Measurements from ENCODE around the gene ZNF423. TPM values are rescaled to one million over a fixed set of nuclear protein-coding genes. Genes with fewer than 3 reads are reported as not detected.

Gene ZNF423
- total RNA-seq, 1 donor from 2014 or later, result 16.7 TPM

GRCh38 chr16:49524216-49524946 is 331.5 kb downstream of the ZNF423 start:
- Histone ChIP-seq H3K4me1 (ENCODE audit: control insufficient read depth in 3 of 3, insufficient read depth in 3 of 3, low read length in 3 of 3) (peaks cover 5 to 8% (median 7%) of the 10 kb centered on the region in 3 donors), H3K27ac (ENCODE audit: low read depth, low read length) (no peak overlapping the region), H3K9me3 (ENCODE audit: control insufficient read depth in 3 of 3, low read length in 3 of 3) (no peaks in the 10 kb centered on the region), H3K9ac (ENCODE audit: low read depth in 1 of 3, low read length in 3 of 3) (no peak overlapping the region), H3K4me3 (ENCODE audit: low read length in 3 of 3) (no peak overlapping the region), H3K27me3 (ENCODE audit: control insufficient read depth in 3 of 3, insufficient read depth in 3 of 3, low read length in 3 of 3) (no peaks in the 10 kb centered on the region), H3K36me3 (ENCODE audit: control insufficient read depth in 3 of 3, insufficient read depth in 3 of 3, low read length in 3 of 3) (peaks cover 24 to 28% (median 26%) of the 10 kb centered on the region in 3 donors)

GRCh38 chr16:49523435-49524159 is 332.3 kb downstream of the ZNF423 start:
- no peaks in the 10 kb centered on the region for H3K9me3 ChIP-seq (ENCODE audit: control insufficient read depth in 3 of 3, low read length in 3 of 3)
- H3K27me3 ChIP-seq (ENCODE audit: control insufficient read depth in 3 of 3, insufficient read depth in 3 of 3, low read length in 3 of 3), result no peaks in the 10 kb centered on the region
- H3K36me3 ChIP-seq (ENCODE audit: control insufficient read depth in 3 of 3, insufficient read depth in 3 of 3, low read length in 3 of 3), result peaks cover 24 to 28% (median 26%) of the 10 kb centered on the region in 3 donors
- no peak overlapping the region for H3K9ac ChIP-seq (ENCODE audit: low read depth in 1 of 3, low read length in 3 of 3)
- peaks cover 2 to 8% (median 4%) of the 10 kb centered on the region in 3 donors for H3K4me1 ChIP-seq (ENCODE audit: control insufficient read depth in 3 of 3, insufficient read depth in 3 of 3, low read length in 3 of 3)
- H3K4me3 ChIP-seq (ENCODE audit: low read length in 3 of 3), result no peak overlapping the region
- no peak overlapping the region for H3K27ac ChIP-seq (ENCODE audit: low read depth, low read length)

GRCh38 chr16:49521734-49522325 is 334.1 kb downstream of the ZNF423 start:
- Histone ChIP-seq H3K27me3 (ENCODE audit: control insufficient read depth in 3 of 3, insufficient read depth in 3 of 3, low read length in 3 of 3) (no peaks in the 10 kb centered on the region), H3K9ac (ENCODE audit: low read depth in 1 of 3, low read length in 3 of 3) (no peak overlapping the region), H3K4me1 (ENCODE audit: control insufficient read depth in 3 of 3, insufficient read depth in 3 of 3, low read length in 3 of 3) (peaks cover 3 to 7% (median 7%) of the 10 kb centered on the region in 3 donors), H3K4me3 (ENCODE audit: low read length in 3 of 3) (no peak overlapping the region), H3K9me3 (ENCODE audit: control insufficient read depth in 3 of 3, low read length in 3 of 3) (no peaks in the 10 kb centered on the region), H3K36me3 (ENCODE audit: control insufficient read depth in 3 of 3, insufficient read depth in 3 of 3, low read length in 3 of 3) (peaks cover 24 to 28% (median 26%) of the 10 kb centered on the region in 3 donors), H3K27ac (ENCODE audit: low read depth, low read length) (no peak overlapping the region)

- Histone ChIP-seq H3K4me1 (ENCODE audit: control insufficient read depth in 3 of 3, insufficient read depth in 3 of 3, low read length in 3 of 3) (peaks cover 16 to 19% (median 18%) of the 10 kb centered on the region in 3 donors), H3K27ac (ENCODE audit: low read depth, low read length) (no peak overlapping the region), H3K27me3 (ENCODE audit: control insufficient read depth in 3 of 3, insufficient read depth in 3 of 3, low read length in 3 of 3) (no peaks in the 10 kb centered on the region), H3K4me3 (ENCODE audit: low read length in 3 of 3) (no peak overlapping the region), H3K9me3 (ENCODE audit: control insufficient read depth in 3 of 3, low read length in 3 of 3) (no peaks in the 10 kb centered on the region), H3K9ac (ENCODE audit: low read depth in 1 of 3, low read length in 3 of 3) (no peak overlapping the region), H3K36me3 (ENCODE audit: control insufficient read depth in 3 of 3, insufficient read depth in 3 of 3, low read length in 3 of 3) (peaks cover 24 to 28% (median 26%) of the 10 kb centered on the region in 3 donors)
Measured at GRCh38 chr16:49520492-49521038, 335.3 kb downstream of the ZNF423 start.

GRCh38 chr16:49519741-49520140 is 336.2 kb downstream of the ZNF423 start:
- no peak overlapping the region for H3K27ac ChIP-seq (ENCODE audit: low read depth, low read length)
- no peaks in the 10 kb centered on the region for H3K9me3 ChIP-seq (ENCODE audit: control insufficient read depth in 3 of 3, low read length in 3 of 3)
- H3K9ac ChIP-seq (ENCODE audit: low read depth in 1 of 3, low read length in 3 of 3), result no peak overlapping the region
- H3K4me3 ChIP-seq (ENCODE audit: low read length in 3 of 3), result no peak overlapping the region
- H3K4me1 ChIP-seq (ENCODE audit: control insufficient read depth in 3 of 3, insufficient read depth in 3 of 3, low read length in 3 of 3), result peaks cover 16 to 23% (median 19%) of the 10 kb centered on the region in 3 donors
- H3K27me3 ChIP-seq (ENCODE audit: control insufficient read depth in 3 of 3, insufficient read depth in 3 of 3, low read length in 3 of 3), result no peaks in the 10 kb centered on the region
- peaks cover 22 to 27% (median 26%) of the 10 kb centered on the region in 3 donors for H3K36me3 ChIP-seq (ENCODE audit: control insufficient read depth in 3 of 3, insufficient read depth in 3 of 3, low read length in 3 of 3)

- peaks cover 22 to 27% (median 26%) of the 10 kb centered on the region in 3 donors for H3K36me3 ChIP-seq (ENCODE audit: control insufficient read depth in 3 of 3, insufficient read depth in 3 of 3, low read length in 3 of 3)
- H3K27ac ChIP-seq (ENCODE audit: low read depth, low read length), result no peak overlapping the region
- H3K27me3 ChIP-seq (ENCODE audit: control insufficient read depth in 3 of 3, insufficient read depth in 3 of 3, low read length in 3 of 3), result no peaks in the 10 kb centered on the region
- no peak overlapping the region for H3K4me3 ChIP-seq (ENCODE audit: low read length in 3 of 3)
- no peak overlapping the region for H3K9ac ChIP-seq (ENCODE audit: low read depth in 1 of 3, low read length in 3 of 3)
- H3K4me1 ChIP-seq (ENCODE audit: control insufficient read depth in 3 of 3, insufficient read depth in 3 of 3, low read length in 3 of 3), result peaks cover 16 to 25% (median 19%) of the 10 kb centered on the region in 3 donors
- no peaks in the 10 kb centered on the region for H3K9me3 ChIP-seq (ENCODE audit: control insufficient read depth in 3 of 3, low read length in 3 of 3)
Measured at GRCh38 chr16:49519008-49519656, 336.8 kb downstream of the ZNF423 start.

- Histone ChIP-seq H3K27ac (ENCODE audit: low read depth, low read length) (peak overlapping the region; percentile 6), H3K4me3 (ENCODE audit: low read length in 3 of 3) (peak overlapping the region in 1 of 3 donors; percentile 45), H3K9me3 (ENCODE audit: control insufficient read depth in 3 of 3, low read length in 3 of 3) (no peaks in the 10 kb centered on the region), H3K9ac (ENCODE audit: low read depth in 1 of 3, low read length in 3 of 3) (peak overlapping the region in 1 of 3 donors; percentile 45), H3K36me3 (ENCODE audit: control insufficient read depth in 3 of 3, insufficient read depth in 3 of 3, low read length in 3 of 3) (peaks cover 4 to 7% (median 5%) of the 10 kb centered on the region in 3 donors), H3K27me3 (ENCODE audit: control insufficient read depth in 3 of 3, insufficient read depth in 3 of 3, low read length in 3 of 3) (no peaks in the 10 kb centered on the region), H3K4me1 (ENCODE audit: control insufficient read depth in 3 of 3, insufficient read depth in 3 of 3, low read length in 3 of 3) (peaks cover 17 to 32% (median 19%) of the 10 kb centered on the region in 3 donors)
Measured at GRCh38 chr16:49516382-49517036, 339.4 kb downstream of the ZNF423 start.

- Histone ChIP-seq H3K9me3 (ENCODE audit: control insufficient read depth in 3 of 3, low read length in 3 of 3) (no peaks in the 10 kb centered on the region), H3K4me3 (ENCODE audit: low read length in 3 of 3) (no peak overlapping the region), H3K27me3 (ENCODE audit: control insufficient read depth in 3 of 3, insufficient read depth in 3 of 3, low read length in 3 of 3) (no peaks in the 10 kb centered on the region), H3K27ac (ENCODE audit: low read depth, low read length) (no peak overlapping the region), H3K36me3 (ENCODE audit: control insufficient read depth in 3 of 3, insufficient read depth in 3 of 3, low read length in 3 of 3) (peaks cover 0 to 3% (median 0%) of the 10 kb centered on the region in 3 donors), H3K4me1 (ENCODE audit: control insufficient read depth in 3 of 3, insufficient read depth in 3 of 3, low read length in 3 of 3) (peaks cover 24 to 38% (median 24%) of the 10 kb centered on the region in 3 donors), H3K9ac (ENCODE audit: low read depth in 1 of 3, low read length in 3 of 3) (peak overlapping the region in 1 of 3 donors; percentile 45)
Measured at GRCh38 chr16:49515861-49516260, 340.1 kb downstream of the ZNF423 start.

- Histone ChIP-seq H3K9me3 (ENCODE audit: control insufficient read depth in 3 of 3, low read length in 3 of 3) (no peaks in the 10 kb centered on the region), H3K27ac (ENCODE audit: low read depth, low read length) (no peak overlapping the region), H3K4me3 (ENCODE audit: low read length in 3 of 3) (no peak overlapping the region), H3K4me1 (ENCODE audit: control insufficient read depth in 3 of 3, insufficient read depth in 3 of 3, low read length in 3 of 3) (peaks cover 30 to 44% (median 30%) of the 10 kb centered on the region in 3 donors), H3K27me3 (ENCODE audit: control insufficient read depth in 3 of 3, insufficient read depth in 3 of 3, low read length in 3 of 3) (no peaks in the 10 kb centered on the region), H3K9ac (ENCODE audit: low read depth in 1 of 3, low read length in 3 of 3) (no peak overlapping the region), H3K36me3 (ENCODE audit: control insufficient read depth in 3 of 3, insufficient read depth in 3 of 3, low read length in 3 of 3) (peaks cover 0 to 3% (median 0%) of the 10 kb centered on the region in 3 donors)
Measured at GRCh38 chr16:49515016-49515565, 340.8 kb downstream of the ZNF423 start.
